GM10266 (cell line): ENCODE data around the gene NTRK1.

Experiments used
- DNase-seq: peaks from one replicate; pipeline ENCODE4 v3.0.0; 2012; ENCODE audit errors: extremely low spot score
- TF ChIP-seq, protein P1 (sequence below): IDR thresholded peaks from 2 replicates; pipeline ENCODE4 v1.5.1; 2012; ENCODE audit warnings: mild to moderate bottlenecking, low read depth; ENCODE audit not compliant: control insufficient read depth, insufficient read depth; ENCODE audit errors: missing control alignments

Gene NTRK1

DNA sequence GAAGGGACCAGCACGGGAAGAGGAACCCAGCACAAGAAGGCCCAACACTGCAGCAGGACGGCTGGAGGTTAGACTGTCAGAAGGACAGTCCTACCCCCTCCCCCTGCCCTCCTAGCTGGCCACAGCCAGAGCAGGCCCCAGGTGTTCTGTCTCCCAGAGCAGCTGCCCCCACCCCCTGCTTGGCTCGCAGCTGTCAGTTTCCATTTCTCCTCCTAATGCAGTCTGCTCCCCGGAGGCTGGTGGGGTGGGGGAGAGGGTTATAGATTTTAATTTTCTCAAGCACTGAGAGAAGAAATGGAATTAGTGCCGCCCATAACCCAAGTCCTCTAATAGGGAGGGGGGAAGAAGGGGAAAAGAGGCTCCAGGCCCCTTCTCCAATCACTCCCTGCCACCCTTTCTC, 19.8 kb downstream of the NTRK1 start:
- TF ChIP-seq, protein P1, sequence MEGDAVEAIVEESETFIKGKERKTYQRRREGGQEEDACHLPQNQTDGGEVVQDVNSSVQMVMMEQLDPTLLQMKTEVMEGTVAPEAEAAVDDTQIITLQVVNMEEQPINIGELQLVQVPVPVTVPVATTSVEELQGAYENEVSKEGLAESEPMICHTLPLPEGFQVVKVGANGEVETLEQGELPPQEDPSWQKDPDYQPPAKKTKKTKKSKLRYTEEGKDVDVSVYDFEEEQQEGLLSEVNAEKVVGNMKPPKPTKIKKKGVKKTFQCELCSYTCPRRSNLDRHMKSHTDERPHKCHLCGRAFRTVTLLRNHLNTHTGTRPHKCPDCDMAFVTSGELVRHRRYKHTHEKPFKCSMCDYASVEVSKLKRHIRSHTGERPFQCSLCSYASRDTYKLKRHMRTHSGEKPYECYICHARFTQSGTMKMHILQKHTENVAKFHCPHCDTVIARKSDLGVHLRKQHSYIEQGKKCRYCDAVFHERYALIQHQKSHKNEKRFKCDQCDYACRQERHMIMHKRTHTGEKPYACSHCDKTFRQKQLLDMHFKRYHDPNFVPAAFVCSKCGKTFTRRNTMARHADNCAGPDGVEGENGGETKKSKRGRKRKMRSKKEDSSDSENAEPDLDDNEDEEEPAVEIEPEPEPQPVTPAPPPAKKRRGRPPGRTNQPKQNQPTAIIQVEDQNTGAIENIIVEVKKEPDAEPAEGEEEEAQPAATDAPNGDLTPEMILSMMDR, result no peak

DNA sequence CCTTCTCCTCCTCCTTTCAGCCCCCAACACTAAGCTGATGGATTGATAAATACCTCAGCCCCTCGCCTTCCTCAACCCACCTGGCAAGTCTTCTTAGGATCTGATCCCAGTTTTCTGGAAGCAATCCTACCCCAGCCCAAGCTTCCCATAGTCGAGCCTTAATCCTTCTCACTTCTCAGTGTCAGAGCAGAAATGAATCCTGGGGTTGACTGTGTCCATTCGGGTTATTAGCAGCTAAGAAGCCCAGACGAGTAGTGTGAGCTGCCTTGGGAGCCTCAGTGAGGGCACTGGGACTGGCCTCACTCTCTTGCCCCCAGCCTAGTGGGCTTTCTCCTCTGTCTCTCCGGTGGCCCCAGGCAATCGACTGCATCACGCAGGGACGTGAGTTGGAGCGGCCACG, 20.4 kb downstream of the NTRK1 start:
- no peak for DNase-seq
- TF ChIP-seq, protein P1, result no peak

More for the DNA sequence above, 19.8 kb downstream of the NTRK1 start:
- DNase-seq, result no peak

DNA sequence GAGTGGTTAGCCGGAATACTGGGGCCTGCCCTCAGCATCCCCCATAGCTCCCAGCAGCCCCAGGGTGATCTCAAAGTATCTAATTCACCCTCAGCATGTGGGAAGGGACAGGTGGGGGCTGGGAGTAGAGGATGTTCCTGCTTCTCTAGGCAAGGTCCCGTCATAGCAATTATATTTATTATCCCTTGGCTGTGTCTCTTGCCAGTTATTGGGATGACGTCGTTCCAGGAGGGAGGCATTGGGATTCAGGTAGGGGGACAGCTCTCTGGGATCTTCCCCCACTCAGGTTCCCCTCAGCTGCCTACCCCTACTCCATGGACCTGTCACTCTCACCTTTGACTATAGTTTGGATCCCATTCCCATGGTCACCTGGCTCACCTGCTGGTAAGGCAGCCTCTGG, 21.0 kb downstream of the NTRK1 start:
- TF ChIP-seq, protein P1, result no peak
- no peak for DNase-seq

DNA sequence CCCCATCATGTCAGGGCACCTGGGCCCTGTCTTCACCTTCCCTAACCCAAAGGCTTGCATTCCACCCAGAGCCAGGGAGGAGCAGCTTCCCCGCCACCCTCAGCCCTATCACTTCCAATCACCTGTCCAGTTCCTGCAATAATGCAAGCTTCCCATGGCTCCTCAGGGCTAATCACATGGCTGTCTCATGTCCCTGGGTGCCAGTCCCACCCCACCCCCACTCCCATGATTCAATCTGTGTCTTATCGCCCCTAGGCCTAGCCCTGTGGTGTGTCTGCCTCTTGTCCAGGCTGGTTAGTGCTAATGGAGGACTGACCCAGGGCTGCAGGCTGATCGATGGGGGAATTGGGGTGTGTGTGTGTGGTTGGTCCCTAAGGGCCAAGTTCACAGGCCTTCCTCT, 21.9 kb downstream of the NTRK1 start:
- TF ChIP-seq, protein P1, result no peak

DNA sequence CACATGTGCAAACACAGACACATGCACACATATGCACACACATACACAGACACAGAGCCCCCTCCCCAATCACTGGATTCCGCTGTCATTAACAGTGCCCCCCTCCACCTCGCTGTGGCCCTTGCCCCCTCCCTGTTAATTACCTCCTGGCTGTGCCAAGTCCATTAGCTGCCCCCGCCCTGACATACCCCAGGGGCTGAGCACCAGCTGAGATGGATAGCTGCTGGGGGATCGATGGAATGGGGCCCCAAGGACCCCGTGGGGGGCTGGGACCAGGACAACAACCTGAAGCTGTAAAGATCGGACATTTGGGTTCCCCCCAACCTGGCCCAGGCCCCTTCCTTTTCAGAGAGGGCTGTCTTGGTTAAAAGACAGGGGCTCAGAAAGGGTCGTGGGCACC, 23.3 kb downstream of the NTRK1 start:
- no peak for DNase-seq
- TF ChIP-seq, protein P1, result no peak

More for the DNA sequence above, 21.9 kb downstream of the NTRK1 start:
- no peak for DNase-seq

DNA sequence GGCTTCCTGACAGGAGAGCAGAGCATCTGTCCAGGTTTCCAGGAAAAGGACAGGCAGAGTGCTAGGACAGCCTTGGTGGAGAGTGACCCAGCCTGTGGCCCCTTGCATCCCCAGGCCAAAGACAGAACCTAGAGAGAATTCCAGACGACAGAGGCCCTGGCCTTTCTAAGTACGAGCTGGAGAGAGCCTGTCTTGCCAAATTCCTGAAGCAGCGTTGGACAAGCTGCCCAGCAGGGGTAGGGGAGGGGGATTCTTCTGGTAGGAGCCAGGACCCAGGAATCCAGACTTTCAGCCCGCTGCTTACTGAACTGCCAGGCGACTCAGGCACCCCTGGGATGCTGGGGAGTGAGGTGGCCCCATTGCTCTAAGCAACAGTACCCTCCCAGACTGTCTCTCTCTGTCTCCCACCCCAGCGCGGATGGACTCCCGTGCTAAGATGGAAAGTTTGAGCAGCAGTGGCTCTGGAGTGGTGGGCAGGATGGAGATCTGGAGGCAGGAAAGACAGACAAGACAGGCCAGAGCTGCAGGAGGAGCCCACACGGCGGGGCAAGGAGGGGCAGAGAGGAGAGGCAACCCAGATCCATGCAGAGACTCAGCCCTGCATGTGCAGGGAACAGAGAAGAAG, 24.0 kb downstream of the NTRK1 start:
- TF ChIP-seq, protein P1, result no peak
- no peak for DNase-seq

DNA sequence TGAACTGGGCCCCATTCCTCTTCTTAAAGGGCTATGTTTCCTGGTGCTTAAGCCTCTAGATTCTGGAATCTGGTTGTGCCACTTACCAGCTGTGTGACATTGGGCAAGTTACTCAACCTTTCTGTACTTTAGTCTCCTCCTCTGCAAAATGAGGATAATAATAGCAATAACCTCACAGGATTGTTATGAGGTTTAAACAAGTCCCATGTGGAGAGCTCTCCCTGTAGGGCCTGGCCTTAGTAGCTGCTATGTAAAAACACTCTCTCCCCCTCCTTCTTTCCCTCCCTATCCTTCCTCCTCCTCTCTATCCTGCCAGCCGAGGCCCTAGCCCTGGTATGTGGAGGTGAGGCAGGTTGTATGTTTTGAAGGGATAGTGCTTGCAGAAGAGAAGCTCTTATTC, 24.6 kb downstream of the NTRK1 start:
- TF ChIP-seq, protein P1, result no peak
- DNase-seq, result no peak
